Breast epithelium (tissue), 3 donors: ENCODE results near the gene CSNK2A1.

Source experiments
- CTCF ChIP-seq, 3 donors: fragments of 450-650 bp; IDR thresholded peaks; one replicate each; pipeline ENCODE4 v1.5.1; 2016 to 2017; ENCODE audit warnings: antibody characterized with exemption in 3 of 3, mild to moderate bottlenecking in 3 of 3, moderate library complexity in 3 of 3
- POLR2A ChIP-seq: fragments of 450-650 bp; IDR thresholded peaks from one replicate; pipeline ENCODE4 v1.6.1; 2016; ENCODE audit warnings: antibody characterized with exemption, mild to moderate bottlenecking, moderate library complexity
- POLR2AphosphoS5 ChIP-seq, 3 donors: sonication (generic); formaldehyde crosslinking; IDR thresholded peaks; one replicate each; pipeline ENCODE4 v1.6.1; 2017; ENCODE audit warnings: antibody characterized with exemption in 3 of 3

- no peak for TF ChIP-seq CTCF (IDR thresholded peaks at IDR 0.05)
- no peak for TF ChIP-seq POLR2AphosphoS5 (IDR thresholded peaks at IDR 0.05)
- no peak for TF ChIP-seq POLR2A
These were observed 29.1 kb upstream of the CSNK2A1 start for GRCh38 chr20:572727-573126.
